Aorta (tissue), 5 donors: Measurements from ENCODE around the gene ALK. TPM values are rescaled to one million over a fixed set of nuclear protein-coding genes. Genes with fewer than 3 reads are reported as not detected.

Experiments used
- ATAC-seq: fragments of 200-7000 bp; cut with Tn5 transposase; one replicate; pipeline ENCODE4 v1.9.1; 2022; ENCODE audit warnings: moderate library complexity; ENCODE audit not compliant: low FRiP score
- DNase-seq, 2 donors: peaks; one replicate each; pipeline ENCODE4 v3.0.0-alpha.2; 2020
- H3K27ac ChIP-seq, 2 donors: one replicate each; pipeline ENCODE4 v1.5.1; 2013; ENCODE audit warnings: low read length in 2 of 2, mild to moderate bottlenecking in 2 of 2, moderate library complexity in 2 of 2, control low read depth in 1 of 2, inconsistent platforms in 1 of 2, low read depth in 1 of 2
- H3K27me3 ChIP-seq, 2 donors: one replicate each; pipeline ENCODE4 v1.6.1; 2013; ENCODE audit warnings: control low read depth in 1 of 2, low read length in 1 of 2, mild to moderate bottlenecking in 1 of 2, moderate library complexity in 1 of 2; ENCODE audit not compliant: insufficient read depth in 2 of 2, control insufficient read depth in 1 of 2
- H3K36me3 ChIP-seq, 2 donors: one replicate each; pipeline ENCODE4 v1.6.1; 2013; ENCODE audit warnings: control low read depth in 1 of 2, low read length in 1 of 2, mild to moderate bottlenecking in 1 of 2; ENCODE audit not compliant: insufficient read depth in 2 of 2, control insufficient read depth in 1 of 2
- H3K4me1 ChIP-seq, 2 donors: one replicate each; pipeline ENCODE4 v1.6.1; 2013; ENCODE audit warnings: low read length in 2 of 2, control low read depth in 1 of 2, mild to moderate bottlenecking in 1 of 2, moderate library complexity in 1 of 2; ENCODE audit not compliant: insufficient read depth in 2 of 2, control insufficient read depth in 1 of 2
- H3K4me3 ChIP-seq, 2 donors: one replicate each; pipeline ENCODE4 v1.5.1; 2013; ENCODE audit warnings: low read length in 2 of 2, control low read depth in 1 of 2, mild to moderate bottlenecking in 1 of 2
- H3K9me3 ChIP-seq: one replicate; pipeline ENCODE4 v1.6.1; 2013; ENCODE audit warnings: mild to moderate bottlenecking, low read length; ENCODE audit not compliant: control insufficient read depth
- WGBS, 2 donors: extraction: QIAGEN DNeasy Blood & Tissue Kit; methylation state at CpG; one replicate each; pipeline ENCODE4 v1.1.7; 2013; 5-methylcytosine and 5-hydroxymethylcytosine counted together
- intact Hi-C, 2 donors: fragments of 100-400 bp; cut with DNase I; formaldehyde crosslinking; loops; one replicate each; pipeline versions ENCODE4 v1.14.2 to v1.15.0; 2022
- polyA plus RNA-seq, 2 donors: library from polyadenylated mRNA; stranded (reverse); fragments of 200-250 nt; gene quantifications; one replicate each; pipeline ENCODE4 v1.2.3, GENCODE V29; 2013
- total RNA-seq, 2 donors: library from RNA; stranded (reverse); fragmentation: NEBNext Ultra II Directional; extraction: Animal tissue kit (Norgen Biotek cat#: 25700); gene quantifications; one replicate each; pipeline ENCODE4 v1.2.1, GENCODE V29; 2021
- donor health status: healthy with polysubstance abuse.
- donor health status: Bipolar disorder and iron deficiency.
- donor health status: DM: no; HTN: no; CAD: no.
- donor health status: DM: no; HTN: no; CAD: no.
- donor health status: DM: yes; HTN: yes; CAD: no.

Gene ALK
- total and polyA plus RNA-seq, 4 donors: 0.13 to 0.30 TPM; not detected in 2

DNA sequence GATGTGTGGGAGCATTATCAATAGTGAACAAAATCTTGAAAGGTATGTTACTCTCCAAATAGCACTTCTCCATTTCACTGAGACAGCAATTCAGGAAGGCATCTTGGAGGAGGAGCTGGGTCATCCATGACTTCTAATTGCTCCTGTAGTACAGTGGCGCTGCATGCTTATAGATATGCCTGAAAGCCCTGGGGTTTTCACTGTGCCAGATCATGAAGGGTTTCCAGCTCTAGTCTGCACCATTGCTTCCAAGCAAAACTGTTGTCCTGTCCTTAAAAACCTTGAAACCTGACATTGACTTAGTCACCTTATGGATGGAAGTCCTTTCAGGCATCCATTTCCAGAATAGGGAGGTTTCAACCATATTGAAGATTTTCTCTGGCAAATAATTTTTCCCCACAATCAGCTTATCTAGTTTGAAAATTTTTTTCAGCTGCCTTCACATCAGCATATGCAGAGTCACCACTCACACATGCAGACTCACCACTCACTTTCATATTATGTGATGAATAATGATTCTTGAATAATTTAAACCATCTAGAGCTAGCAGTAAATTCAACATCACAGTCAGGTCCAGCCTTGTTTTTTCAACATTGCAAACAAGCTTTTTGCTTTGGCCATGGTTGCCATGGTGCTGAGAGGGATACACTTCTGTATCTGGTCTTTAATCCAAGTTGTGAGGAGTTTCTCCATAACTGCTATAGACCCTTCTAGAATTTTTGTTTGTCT lies 509.0 kb downstream of the ALK start:
- no peak for ATAC-seq
- WGBS, 2 donors: 92 to 96% methylated on average over 1 of the region's 1 CpG
- Histone ChIP-seq H3K27ac (no peak overlapping the region), H3K9me3 (no peaks in the 10 kb centered on the region), H3K27me3 (peaks cover 0 to 2% of the 10 kb centered on the region in 2 donors), H3K36me3 (no peaks in the 10 kb centered on the region), H3K4me3 (no peak overlapping the region), H3K4me1 (no peaks in the 10 kb centered on the region)
- DNase-seq: no peak
- intact Hi-C loops: no loop called here

DNA sequence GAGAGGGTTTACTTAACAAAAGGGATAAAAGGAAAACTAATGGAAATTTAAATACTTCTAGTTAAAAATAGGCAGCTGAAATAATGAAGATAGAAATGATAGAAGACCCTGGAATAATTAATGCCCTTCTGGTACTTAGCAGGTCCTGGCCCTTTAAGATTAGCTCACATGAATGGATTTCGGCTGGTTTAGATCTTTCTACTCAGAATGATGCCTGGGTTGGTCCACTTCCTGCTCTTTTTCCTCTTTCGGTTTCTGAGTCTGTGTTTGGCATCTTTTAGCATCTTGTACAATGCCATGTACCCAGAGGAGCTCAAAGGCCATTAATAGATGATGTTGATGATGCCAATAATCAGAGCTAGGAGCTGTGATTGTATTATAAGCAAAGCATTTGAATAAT lies 515.7 kb downstream of the ALK start:
- no peak for DNase-seq
- intact Hi-C loops: no loop called here
- no peaks in the 10 kb centered on the region for H3K36me3 ChIP-seq
- H3K4me1 ChIP-seq: no peaks in the 10 kb centered on the region
- no peaks in the 10 kb centered on the region for H3K27me3 ChIP-seq
- no peak for ATAC-seq
- no peak overlapping the region for H3K27ac ChIP-seq
- 14 to 15% methylated on average over 2 of the region's 2 CpGs for WGBS, 2 donors
- no peaks in the 10 kb centered on the region for H3K9me3 ChIP-seq
- no peak overlapping the region for H3K4me3 ChIP-seq

GRCh38 chr2:29405266-29405665 lies 516.1 kb downstream of the ALK start:
- Histone ChIP-seq H3K27ac (no peak overlapping the region), H3K36me3 (no peaks in the 10 kb centered on the region), H3K27me3 (no peaks in the 10 kb centered on the region), H3K4me3 (no peak overlapping the region), H3K9me3 (no peaks in the 10 kb centered on the region), H3K4me1 (no peaks in the 10 kb centered on the region)
- intact Hi-C loops: no loop called here
- DNase-seq: no peak
- WGBS, 2 donors: 70 to 81% methylated on average over 5 of the region's 5 CpGs
- ATAC-seq: no peak

- Histone ChIP-seq H3K27me3 (no peaks in the 10 kb centered on the region), H3K27ac (no peak overlapping the region), H3K36me3 (no peaks in the 10 kb centered on the region), H3K4me1 (no peaks in the 10 kb centered on the region), H3K4me3 (no peak overlapping the region), H3K9me3 (no peaks in the 10 kb centered on the region)
- WGBS, 2 donors: 57 to 59% methylated on average over 7 of the region's 7 CpGs
- DNase-seq (no peak), ATAC-seq (no peak)
- intact Hi-C loops: no loop called here
Observed at GRCh38 chr2:29401994-29402393, 519.4 kb downstream of the ALK start.

GRCh38 chr2:29400930-29401653 lies 520.3 kb downstream of the ALK start:
- no peak overlapping the region for H3K4me3 ChIP-seq
- H3K27me3 ChIP-seq: no peaks in the 10 kb centered on the region
- H3K9me3 ChIP-seq: no peaks in the 10 kb centered on the region
- H3K27ac ChIP-seq: no peak overlapping the region
- H3K4me1 ChIP-seq: no peaks in the 10 kb centered on the region
- intact Hi-C loops: no loop called here
- WGBS, 2 donors: 61 to 63% methylated on average over 5 of the region's 5 CpGs
- no peak for ATAC-seq
- DNase-seq: no peak
- H3K36me3 ChIP-seq: no peaks in the 10 kb centered on the region

DNA sequence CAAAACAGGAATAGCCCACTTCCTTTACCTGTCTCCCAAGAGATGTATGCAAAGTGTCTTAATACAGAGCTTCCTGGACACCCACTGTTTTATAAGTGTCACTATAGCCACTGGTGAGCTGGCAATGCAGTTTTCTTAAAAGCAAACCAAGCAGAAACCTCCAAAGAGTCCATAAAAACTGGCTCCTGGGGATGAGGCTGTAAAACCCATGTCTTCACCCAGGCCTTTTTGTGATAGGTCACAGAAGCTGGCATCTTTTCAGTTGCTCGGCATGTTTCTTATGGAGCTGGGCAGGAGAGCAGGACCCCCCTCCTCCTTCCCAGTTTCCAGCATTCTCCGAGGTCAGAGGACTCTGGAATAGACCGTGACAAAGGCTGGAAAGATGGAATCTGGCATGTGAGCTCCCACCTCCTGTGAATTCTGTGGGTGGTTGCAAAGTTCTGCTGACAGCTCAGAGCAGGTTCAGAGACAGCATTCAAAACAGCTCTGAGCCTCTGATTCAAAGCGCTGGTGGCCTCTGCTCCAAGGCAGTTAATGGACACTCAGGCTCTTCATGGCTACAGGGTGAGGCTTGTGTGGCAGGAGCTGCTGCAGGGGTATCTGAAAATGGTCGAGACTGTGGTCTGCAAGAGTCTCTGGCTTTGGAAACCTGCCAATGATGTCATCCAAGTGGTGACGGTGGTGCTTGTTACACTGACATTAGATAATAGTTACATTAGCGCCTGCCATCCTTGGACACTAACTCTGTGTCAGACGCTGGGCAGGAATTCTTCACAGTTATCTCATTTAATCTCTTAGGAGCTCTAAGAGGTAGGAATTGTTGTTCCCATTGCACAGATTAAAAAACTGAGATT lies 522.8 kb downstream of the ALK start:
- Histone ChIP-seq H3K27ac (no peak overlapping the region), H3K36me3 (no peaks in the 10 kb centered on the region), H3K9me3 (no peaks in the 10 kb centered on the region), H3K4me3 (no peak overlapping the region), H3K4me1 (no peaks in the 10 kb centered on the region), H3K27me3 (no peaks in the 10 kb centered on the region)
- whole genome bisulfite sequencing, 2 donors: 36 to 43% methylated on average over 8 of the region's 8 CpGs
- no peak for DNase-seq
- intact Hi-C loops: no loop called here
- no peak for ATAC-seq

GRCh38 chr2:29397713-29398112 lies 523.7 kb downstream of the ALK start:
- no peak for ATAC-seq
- 27 to 36% methylated on average over 4 of the region's 4 CpGs for WGBS, 2 donors
- H3K36me3 ChIP-seq: no peaks in the 10 kb centered on the region
- no peaks in the 10 kb centered on the region for H3K9me3 ChIP-seq
- no peaks in the 10 kb centered on the region for H3K4me1 ChIP-seq
- no peak for DNase-seq
- H3K27me3 ChIP-seq: no peaks in the 10 kb centered on the region
- no peak overlapping the region for H3K4me3 ChIP-seq
- no peak overlapping the region for H3K27ac ChIP-seq
- intact Hi-C loops: no loop called here

DNA sequence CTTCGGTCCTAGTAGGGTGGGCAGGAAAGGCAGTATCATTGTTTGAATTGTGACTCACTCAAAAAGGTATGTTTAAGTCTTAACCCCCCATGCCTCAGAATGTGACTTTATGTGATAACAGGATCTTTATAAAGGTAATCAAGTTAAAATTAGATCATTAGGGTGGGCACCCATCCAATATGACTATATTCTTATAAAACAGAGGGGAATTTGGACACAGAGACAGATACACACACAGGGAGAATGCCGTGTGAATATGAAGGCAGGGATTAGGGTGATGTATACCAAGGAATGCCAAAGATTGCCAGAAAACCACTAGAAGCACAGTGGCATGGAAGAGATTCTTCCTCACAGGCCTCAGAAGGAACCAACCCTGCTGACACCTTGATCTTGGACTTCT lies 524.3 kb downstream of the ALK start:
- intact Hi-C loops: no loop called here
- 38 to 39% methylated on average over 2 of the region's 2 CpGs for WGBS, 2 donors
- no peak for DNase-seq

More for the DNA sequence above, 524.3 kb downstream of the ALK start:
- no peak for ATAC-seq
- Histone ChIP-seq H3K36me3 (no peaks in the 10 kb centered on the region), H3K4me1 (no peaks in the 10 kb centered on the region), H3K27me3 (no peaks in the 10 kb centered on the region), H3K4me3 (no peak overlapping the region), H3K27ac (no peak overlapping the region), H3K9me3 (peaks cover 1% of the 10 kb centered on the region)
